ENCODE measurements around the gene NREP. TPM values are rescaled to one million over a fixed set of nuclear protein-coding genes. Genes with fewer than 3 reads are reported as not detected.
"Not testable (repeated sequence)": the region's sequence is repeated elsewhere in the genome, so short reads cannot be mapped to it uniquely, and the experiment has no call there.

NREP gene
- total RNA-seq, 1 donor from 2014 or later, result 21.6 TPM

GRCh38 chr5:111743988-111744387 lies 13.0 kb downstream of the NREP start:
- ATAC-seq (ENCODE audit: poor library complexity) (no peak), DNase-seq (no peak)
- intact Hi-C loops (cut with DNase I), result no loop called here

DNA sequence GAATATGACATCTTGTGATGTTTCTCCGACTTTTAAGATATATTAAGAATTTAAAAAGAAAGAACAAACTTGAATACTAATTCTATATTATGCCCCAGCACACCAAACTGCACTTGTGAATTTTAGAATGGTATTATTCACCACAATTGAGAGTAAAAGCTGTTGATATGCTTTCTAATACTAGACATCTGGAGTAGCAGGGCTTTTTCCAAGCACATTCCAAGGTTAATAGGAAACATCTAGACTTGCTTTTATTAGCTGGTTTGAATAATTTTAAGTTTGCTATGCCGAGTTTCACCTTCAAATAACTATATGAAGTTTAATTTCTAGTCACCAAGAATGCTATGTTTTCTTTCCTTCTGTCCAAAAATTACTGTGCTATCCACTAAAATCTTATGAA lies 13.5 kb downstream of the NREP start:
- intact Hi-C loops (cut with DNase I), result no loop called here
- no peak for ATAC-seq (ENCODE audit: poor library complexity)
- no peak for DNase-seq

DNA sequence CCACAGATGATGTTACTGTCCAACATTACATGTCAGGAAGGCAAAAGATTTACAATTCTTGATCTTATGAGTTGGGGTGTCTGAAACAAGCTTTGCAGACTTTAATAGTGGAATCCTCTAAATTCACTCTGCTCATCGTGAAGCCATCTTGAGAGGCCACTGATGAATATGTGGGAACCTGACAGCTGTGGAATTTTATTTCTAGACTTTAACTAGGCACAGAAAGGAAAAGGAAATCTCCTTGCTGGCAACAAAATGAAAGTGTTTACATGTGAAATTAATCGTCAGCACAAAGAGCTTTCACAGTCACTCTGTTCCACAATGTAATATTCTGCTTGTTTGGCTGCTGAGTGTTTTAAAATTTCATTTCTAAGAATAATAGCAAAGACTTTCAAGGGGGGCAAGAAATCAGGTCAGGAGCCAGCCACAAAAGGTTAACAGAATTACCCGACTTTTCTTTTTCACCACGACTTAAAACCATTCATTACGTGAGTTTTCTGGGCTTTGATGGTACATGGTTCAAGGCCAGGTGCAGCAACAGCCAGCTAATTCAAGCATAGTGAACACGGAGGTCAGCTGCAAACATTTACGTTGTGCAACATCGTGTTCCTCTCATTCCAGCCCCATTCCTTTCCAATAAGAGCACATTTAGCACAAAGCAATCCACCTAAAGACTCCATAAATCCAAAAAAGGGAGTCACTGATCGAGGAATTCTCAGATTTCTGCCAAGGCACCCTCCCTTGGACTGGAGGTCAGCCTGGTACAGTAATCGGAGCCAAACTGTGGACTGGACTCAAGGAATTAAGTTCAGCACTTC lies 14.6 kb downstream of the NREP start:
- no peak for DNase-seq
- intact Hi-C loops (cut with DNase I), result no loop called here
- peak; percentile 48 for ATAC-seq (ENCODE audit: poor library complexity)

DNA sequence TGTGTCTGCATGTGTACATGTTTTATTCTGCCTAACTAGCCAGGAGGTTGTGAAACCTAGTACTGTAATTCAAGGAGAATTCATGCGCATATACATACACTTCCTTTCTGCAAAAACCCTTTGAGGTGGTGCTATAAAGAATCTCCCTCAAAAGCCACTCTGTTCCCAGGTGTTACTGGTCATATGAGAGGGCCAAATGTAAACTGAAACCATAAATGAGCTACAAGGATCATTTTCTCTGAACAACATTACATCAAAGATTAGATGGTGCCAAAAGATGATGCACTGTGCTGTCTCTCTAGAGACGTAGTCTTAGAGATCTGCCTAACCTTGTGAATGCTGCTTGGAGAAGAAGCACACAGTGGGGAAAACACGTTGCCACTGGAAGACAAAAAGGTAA lies 15.7 kb downstream of the NREP start:
- intact Hi-C loops (cut with DNase I), result no loop called here
- DNase-seq, result no peak
- no peak for ATAC-seq (ENCODE audit: poor library complexity)

- intact Hi-C loops (cut with DNase I), result no loop called here
- no peak for ATAC-seq (ENCODE audit: poor library complexity)
- DNase-seq, result no peak
Observed at GRCh38 chr5:111739416-111739815, 17.6 kb downstream of the NREP start.

DNA sequence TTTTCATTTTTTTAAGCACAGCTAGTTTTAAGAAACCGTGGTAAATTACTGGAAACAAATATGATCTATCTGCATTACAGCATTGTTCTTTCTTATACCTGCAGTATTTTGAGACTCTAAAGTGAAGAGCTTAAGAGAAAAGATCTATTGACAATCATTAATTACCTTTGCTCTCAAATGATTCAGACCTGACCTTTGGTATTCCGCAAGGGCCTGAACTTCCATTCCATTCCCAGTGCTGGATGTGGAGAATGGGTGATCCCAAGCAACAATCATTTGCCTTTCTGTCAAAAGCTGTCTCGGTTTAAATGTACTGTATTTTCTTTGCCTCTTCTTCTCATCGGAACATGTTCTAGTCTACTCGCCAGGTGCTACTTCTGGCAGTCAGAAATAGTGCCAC lies 18.9 kb downstream of the NREP start:
- DNase-seq (no peak), ATAC-seq (ENCODE audit: poor library complexity) (no peak)
- intact Hi-C loops (cut with DNase I), result no loop called here

DNA sequence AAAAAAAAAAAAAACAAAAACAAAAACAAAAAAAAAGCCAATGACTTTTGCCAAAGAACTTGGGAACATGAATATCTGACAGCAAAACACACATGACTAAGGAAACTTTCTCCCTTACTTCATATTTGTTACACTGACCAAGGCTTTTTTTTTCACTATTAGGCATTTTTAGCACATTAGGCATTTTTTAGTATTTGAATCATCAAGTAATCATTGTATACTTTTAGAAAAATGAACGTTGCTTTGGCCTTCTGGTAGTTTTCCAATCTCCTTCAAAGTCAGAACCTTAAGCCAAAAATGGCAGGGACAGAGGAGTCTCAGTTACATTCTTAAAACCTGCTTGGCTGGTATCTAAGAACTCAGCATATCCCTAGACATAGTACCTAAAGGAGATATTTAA lies 19.3 kb downstream of the NREP start:
- ATAC-seq (ENCODE audit: poor library complexity), result no peak
- intact Hi-C loops (cut with DNase I), result no loop called here

DNA sequence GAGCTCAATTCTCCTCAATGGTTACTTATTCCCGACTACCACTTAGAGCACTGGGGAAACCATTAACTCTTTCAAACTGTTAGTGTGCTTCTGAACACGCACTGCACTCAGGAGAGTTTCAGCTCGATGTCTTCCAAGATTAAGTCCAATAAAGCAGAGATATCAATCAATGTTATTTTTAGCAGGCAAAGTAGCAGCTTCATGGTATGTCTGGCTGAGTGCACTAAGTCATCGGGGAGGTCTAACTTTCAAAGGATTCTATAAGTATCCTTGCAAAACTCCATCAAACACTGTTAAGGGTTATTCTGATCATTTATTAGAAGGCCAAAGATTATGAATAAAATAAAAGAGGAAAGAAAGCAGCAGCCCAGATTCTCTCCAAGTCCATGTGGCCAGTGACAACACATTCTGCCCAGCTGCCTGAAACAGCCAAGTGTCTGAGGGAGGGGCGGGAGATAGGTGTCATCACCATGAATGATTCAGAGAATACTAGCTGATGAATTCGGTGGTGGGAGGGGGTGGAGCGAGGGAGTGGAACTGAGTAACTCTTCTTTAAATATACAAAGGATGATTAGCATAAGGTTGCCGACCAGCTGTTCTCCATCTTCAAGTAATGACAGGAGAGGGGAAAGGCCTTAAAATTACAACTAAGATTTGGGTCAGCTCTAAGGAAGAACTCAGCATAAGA lies 21.3 kb downstream of the NREP start:
- DNase-seq (no peak), ATAC-seq (ENCODE audit: poor library complexity) (peak; percentile 48)
- intact Hi-C loops (cut with DNase I), result no loop called here

More for the DNA sequence above, 19.3 kb downstream of the NREP start:
- no peak for DNase-seq

GRCh38 chr5:111734597-111734996 lies 22.4 kb downstream of the NREP start:
- intact Hi-C loops (cut with DNase I), result no loop called here
- DNase-seq, result no peak

GRCh38 chr5:111734013-111734412 lies 23.0 kb downstream of the NREP start:
- ATAC-seq (ENCODE audit: poor library complexity) (peak; percentile 39), DNase-seq (no peak)
- intact Hi-C loops (cut with DNase I), result no loop called here

More at GRCh38 chr5:111734597-111734996, 22.4 kb downstream of the NREP start:
- ATAC-seq (ENCODE audit: poor library complexity), result no peak

- intact Hi-C loops (cut with DNase I), result no loop called here
- no peak for DNase-seq
- no peak for ATAC-seq (ENCODE audit: poor library complexity)
Observed at GRCh38 chr5:111733571-111733970, 23.4 kb downstream of the NREP start.

- intact Hi-C loops (cut with DNase I), result no loop called here
- ATAC-seq (ENCODE audit: poor library complexity), result no peak
- no peak for DNase-seq
Observed at GRCh38 chr5:111731638-111732037, 25.4 kb downstream of the NREP start.

DNA sequence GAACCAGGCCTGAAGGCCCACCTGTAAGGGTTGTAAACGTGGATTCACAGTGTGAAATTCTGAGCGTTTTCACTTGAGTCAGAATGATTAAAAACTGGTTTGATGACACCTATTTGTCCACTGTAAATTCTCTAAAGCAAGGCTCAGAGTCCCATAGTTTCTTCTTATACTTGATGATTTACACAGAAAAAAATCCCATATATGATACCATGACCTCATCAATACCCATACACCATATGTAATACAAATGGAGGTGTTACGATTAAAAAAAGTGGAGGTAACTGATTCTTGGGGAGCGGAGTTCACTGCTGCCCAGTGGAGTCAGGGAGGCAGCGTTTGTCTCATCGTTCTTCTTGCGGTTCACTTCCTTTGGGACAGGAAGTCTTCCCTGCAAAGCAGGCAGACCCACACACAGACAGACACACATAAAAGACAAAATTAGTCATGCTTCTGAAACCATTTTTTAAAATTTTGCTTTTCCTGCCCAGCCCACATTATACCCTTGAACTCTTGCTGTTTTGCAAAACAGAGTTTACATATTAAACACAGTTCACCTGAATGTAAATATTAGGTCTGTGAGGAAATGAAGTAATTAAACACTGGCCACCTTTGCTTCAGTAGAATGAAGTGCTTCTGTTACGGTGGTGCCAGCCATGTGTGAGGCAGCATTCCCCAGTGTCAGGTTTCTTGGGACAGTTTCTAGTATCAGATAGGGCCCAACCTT lies 26.2 kb downstream of the NREP start:
- intact Hi-C loops (cut with DNase I), result no loop called here

DNA sequence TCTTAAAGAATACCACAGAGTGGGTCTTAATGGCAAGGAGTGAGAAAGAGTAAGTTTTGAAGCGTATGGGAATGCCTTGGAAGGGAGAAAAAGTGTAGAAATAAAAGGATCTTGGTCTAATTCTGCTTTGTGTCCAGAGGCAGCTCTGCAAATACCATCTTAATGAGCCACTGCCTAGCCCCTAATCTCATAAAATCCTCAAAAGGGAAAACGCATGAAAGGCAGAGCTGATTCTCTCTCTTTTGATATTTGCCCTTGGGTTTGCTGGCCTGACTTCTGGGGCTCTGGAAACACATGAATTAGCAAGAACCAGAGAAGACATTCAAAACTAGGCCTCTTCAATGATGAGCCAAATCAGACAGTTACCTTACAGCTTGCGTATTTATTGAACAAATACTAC lies 28.1 kb downstream of the NREP start:
- no peak for ATAC-seq (ENCODE audit: poor library complexity)
- no peak for DNase-seq
- intact Hi-C loops (cut with DNase I), result no loop called here

More for the DNA sequence above, 26.2 kb downstream of the NREP start:
- no peak for ATAC-seq (ENCODE audit: poor library complexity)
- no peak for DNase-seq

DNA sequence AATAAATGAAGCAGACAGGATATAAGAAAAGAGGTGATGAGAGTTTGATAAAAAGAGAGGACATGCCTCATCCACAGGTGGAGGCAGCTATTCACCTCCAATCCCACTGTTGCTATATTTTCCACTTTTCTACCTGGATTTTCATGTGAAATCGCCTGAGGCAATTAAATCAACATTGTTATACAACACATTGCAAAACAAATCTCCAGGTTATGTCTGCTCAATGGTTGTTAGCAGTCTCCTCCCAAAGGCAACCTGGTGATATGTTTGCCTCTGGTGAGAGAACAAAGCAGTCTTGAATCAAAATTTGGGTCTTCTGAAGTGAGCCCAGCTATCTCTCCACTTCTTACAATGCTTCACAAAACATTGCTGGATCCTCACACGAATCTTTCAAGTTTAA lies 30.0 kb downstream of the NREP start:
- no peak for ATAC-seq (ENCODE audit: poor library complexity)
- intact Hi-C loops (cut with DNase I), result no loop called here
- no peak for DNase-seq

DNA sequence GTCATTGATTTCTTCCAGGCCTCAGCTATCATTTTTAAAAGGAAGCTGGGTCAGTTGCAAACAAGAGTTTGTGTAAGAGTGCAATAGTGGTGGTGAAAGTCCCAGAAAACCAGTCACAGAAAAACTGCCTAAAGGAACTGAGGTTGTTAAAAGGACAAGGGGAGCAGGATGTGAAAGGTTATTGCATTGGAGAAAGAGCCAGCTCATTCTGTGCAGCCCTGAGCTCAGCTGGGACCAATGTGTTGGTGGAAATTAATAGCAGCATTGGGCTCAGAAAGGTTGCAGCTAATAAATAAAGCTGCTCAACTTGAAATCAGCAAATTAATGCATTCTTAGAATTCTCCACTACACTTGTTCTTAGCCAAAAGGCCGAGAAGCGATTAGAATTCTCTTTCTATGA lies 34.9 kb downstream of the NREP start:
- no peak for ATAC-seq (ENCODE audit: poor library complexity)

DNA sequence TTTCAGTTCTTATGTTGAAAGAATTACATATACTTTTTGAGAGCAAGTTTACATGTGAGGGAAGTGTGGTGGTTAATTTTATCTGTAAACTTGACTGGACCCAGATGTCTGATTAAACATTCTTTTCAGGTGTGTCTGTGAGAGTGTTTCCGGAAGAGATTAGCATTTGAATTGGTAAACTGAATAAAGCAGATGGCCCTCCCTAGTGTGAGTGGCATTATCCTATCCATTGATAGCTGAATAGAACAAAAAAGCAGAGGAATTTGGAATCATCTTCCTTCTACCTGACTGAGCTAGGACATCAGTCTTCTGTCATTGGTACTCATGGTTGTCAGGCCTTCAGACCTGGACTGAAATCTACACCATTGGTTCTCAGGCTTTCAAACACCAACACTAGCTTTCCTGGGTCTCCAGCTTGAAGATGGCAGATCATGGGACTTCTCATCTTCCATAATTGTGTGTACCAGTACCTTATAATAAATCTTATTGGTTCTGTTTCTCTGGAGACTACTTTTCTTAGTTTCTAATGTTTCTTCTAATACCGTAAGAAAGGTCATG lies 36.6 kb downstream of the NREP start:
- DNase-seq, result no peak
- intact Hi-C loops (cut with DNase I), result no loop called here
- no peak for ATAC-seq (ENCODE audit: poor library complexity)

More for the DNA sequence above, 34.9 kb downstream of the NREP start:
- DNase-seq, result no peak
- intact Hi-C loops (cut with DNase I), result no loop called here

GRCh38 chr5:111719773-111720172 lies 37.2 kb downstream of the NREP start:
- no peak for ATAC-seq (ENCODE audit: poor library complexity)
- intact Hi-C loops (cut with DNase I), result no loop called here
- DNase-seq, result no peak

- ATAC-seq (ENCODE audit: poor library complexity); intact Hi-C loops (cut with DNase I); DNase-seq: not testable (repeated sequence)
Observed at GRCh38 chr5:111716789-111717188, 40.2 kb downstream of the NREP start.

Data from Right ventricle myocardium superior (tissue), 1 donor.